ENCODE data around the gene TBC1D1. TPM values are rescaled to one million over a fixed set of nuclear protein-coding genes. Genes with fewer than 3 reads are reported as not detected.

Gene TBC1D1
- polyA plus RNA-seq, 1 donor from 2014 or later, result 23.2 TPM

DNA sequence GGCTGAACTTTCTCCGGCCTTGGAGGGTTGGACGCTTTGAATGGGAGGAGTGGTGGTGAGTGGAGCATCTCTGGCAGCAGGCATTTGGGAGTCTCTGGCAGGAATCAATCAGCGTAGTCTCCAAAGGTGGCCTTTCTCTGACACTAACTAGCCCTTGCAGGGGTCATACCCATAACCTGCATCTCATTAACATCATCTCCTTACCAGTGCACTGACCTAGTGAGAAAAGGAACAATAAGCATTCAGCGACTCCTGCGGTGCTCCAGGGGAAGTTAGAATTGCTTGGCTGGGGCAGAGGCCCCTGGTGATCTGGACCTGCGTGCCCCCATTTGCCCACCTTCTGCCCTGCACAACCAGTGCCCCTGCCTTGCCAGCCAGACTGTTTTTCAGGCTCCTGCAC is 231.2 kb downstream of the TBC1D1 start:
- Histone ChIP-seq H2AFZ (ENCODE audit: low read depth, low read length) (no peak overlapping the region), H3K4me3 (ENCODE audit: low read length) (no peak overlapping the region), H3K9me2 (ENCODE audit: insufficient read depth, low read length) (no peaks in the 10 kb centered on the region), H3K9ac (ENCODE audit: low read length) (no peak overlapping the region), H3F3A (ENCODE audit: insufficient read depth, low read length, poor library complexity, severe bottlenecking) (no peaks in the 10 kb centered on the region), H3K79me2 (replicated peaks; ENCODE audit: insufficient read depth, low read length) (no peaks in the 10 kb centered on the region), H3K4me2 (ENCODE audit: low read length) (no peak overlapping the region), H4K20me1 (ENCODE audit: insufficient read depth) (no peaks in the 10 kb centered on the region), H3K27ac (ENCODE audit: low read length) (no peak overlapping the region), H3K27me3 (ENCODE audit: insufficient read depth, low read depth, low read length) (no peaks in the 10 kb centered on the region), H3K9me3 (ENCODE audit: low read length) (no peaks in the 10 kb centered on the region), H3K36me3 (ENCODE audit: insufficient read depth, low read length) (no peaks in the 10 kb centered on the region)
- no peak for TF ChIP-seq EP300 (conservative IDR thresholded peaks at IDR 0.05; ENCODE audit: poor library complexity, severe bottlenecking)
- TF ChIP-seq TAF1 (IDR thresholded peaks at IDR 0.05; ENCODE audit: low read depth), result no peak
- TF ChIP-seq RAD21 (conservative IDR thresholded peaks at IDR 0.05), result no peak
- no peak for TF ChIP-seq POLR2AphosphoS5 (IDR thresholded peaks at IDR 0.05)
- no peak for TF ChIP-seq SMC3 (conservative IDR thresholded peaks at IDR 0.05; ENCODE audit: poor library complexity)
- TF ChIP-seq, protein P1, sequence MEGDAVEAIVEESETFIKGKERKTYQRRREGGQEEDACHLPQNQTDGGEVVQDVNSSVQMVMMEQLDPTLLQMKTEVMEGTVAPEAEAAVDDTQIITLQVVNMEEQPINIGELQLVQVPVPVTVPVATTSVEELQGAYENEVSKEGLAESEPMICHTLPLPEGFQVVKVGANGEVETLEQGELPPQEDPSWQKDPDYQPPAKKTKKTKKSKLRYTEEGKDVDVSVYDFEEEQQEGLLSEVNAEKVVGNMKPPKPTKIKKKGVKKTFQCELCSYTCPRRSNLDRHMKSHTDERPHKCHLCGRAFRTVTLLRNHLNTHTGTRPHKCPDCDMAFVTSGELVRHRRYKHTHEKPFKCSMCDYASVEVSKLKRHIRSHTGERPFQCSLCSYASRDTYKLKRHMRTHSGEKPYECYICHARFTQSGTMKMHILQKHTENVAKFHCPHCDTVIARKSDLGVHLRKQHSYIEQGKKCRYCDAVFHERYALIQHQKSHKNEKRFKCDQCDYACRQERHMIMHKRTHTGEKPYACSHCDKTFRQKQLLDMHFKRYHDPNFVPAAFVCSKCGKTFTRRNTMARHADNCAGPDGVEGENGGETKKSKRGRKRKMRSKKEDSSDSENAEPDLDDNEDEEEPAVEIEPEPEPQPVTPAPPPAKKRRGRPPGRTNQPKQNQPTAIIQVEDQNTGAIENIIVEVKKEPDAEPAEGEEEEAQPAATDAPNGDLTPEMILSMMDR (IDR thresholded peaks at IDR 0.05; ENCODE audit: poor library complexity, severe bottlenecking), result no peak
- TF ChIP-seq, protein P2, sequence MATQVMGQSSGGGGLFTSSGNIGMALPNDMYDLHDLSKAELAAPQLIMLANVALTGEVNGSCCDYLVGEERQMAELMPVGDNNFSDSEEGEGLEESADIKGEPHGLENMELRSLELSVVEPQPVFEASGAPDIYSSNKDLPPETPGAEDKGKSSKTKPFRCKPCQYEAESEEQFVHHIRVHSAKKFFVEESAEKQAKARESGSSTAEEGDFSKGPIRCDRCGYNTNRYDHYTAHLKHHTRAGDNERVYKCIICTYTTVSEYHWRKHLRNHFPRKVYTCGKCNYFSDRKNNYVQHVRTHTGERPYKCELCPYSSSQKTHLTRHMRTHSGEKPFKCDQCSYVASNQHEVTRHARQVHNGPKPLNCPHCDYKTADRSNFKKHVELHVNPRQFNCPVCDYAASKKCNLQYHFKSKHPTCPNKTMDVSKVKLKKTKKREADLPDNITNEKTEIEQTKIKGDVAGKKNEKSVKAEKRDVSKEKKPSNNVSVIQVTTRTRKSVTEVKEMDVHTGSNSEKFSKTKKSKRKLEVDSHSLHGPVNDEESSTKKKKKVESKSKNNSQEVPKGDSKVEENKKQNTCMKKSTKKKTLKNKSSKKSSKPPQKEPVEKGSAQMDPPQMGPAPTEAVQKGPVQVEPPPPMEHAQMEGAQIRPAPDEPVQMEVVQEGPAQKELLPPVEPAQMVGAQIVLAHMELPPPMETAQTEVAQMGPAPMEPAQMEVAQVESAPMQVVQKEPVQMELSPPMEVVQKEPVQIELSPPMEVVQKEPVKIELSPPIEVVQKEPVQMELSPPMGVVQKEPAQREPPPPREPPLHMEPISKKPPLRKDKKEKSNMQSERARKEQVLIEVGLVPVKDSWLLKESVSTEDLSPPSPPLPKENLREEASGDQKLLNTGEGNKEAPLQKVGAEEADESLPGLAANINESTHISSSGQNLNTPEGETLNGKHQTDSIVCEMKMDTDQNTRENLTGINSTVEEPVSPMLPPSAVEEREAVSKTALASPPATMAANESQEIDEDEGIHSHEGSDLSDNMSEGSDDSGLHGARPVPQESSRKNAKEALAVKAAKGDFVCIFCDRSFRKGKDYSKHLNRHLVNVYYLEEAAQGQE (IDR thresholded peaks at IDR 0.05; ENCODE audit: borderline replicate concordance), result no peak
- no peak for TF ChIP-seq EZH2 (IDR thresholded peaks at IDR 0.05; ENCODE audit: borderline replicate concordance, insufficient read depth, low read length, poor library complexity, severe bottlenecking)
- no peak for TF ChIP-seq MXI1 (conservative IDR thresholded peaks at IDR 0.05; ENCODE audit: poor library complexity, severe bottlenecking)

DNA sequence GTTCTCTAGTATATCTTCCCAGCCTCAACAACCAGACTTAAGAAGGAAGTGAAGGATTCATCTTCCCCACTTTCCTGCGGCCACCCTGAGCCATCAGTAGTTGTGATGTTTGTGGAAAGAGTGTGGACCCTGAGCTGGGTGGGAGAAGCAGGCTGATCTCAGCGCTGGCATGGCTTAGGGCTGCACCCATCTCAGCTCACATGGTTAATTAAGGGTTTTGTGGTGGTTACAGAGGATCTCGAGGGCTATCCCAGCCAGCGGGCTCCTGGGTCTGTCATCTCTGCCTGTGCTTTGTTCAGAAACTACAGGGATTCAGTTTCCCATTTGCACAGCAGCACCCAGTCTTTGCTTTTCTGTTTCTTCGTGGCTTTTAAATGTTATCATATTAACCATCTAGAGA is 232.7 kb downstream of the TBC1D1 start:
- TF ChIP-seq MXI1 (conservative IDR thresholded peaks at IDR 0.05; ENCODE audit: poor library complexity, severe bottlenecking) (no peak), RAD21 (conservative IDR thresholded peaks at IDR 0.05) (no peak), EP300 (conservative IDR thresholded peaks at IDR 0.05; ENCODE audit: poor library complexity, severe bottlenecking) (no peak), TAF1 (IDR thresholded peaks at IDR 0.05; ENCODE audit: low read depth) (no peak), SMC3 (conservative IDR thresholded peaks at IDR 0.05; ENCODE audit: poor library complexity) (no peak), POLR2AphosphoS5 (IDR thresholded peaks at IDR 0.05) (no peak)
- TF ChIP-seq, protein P1 (IDR thresholded peaks at IDR 0.05; ENCODE audit: poor library complexity, severe bottlenecking), result no peak
- TF ChIP-seq, protein P2 (IDR thresholded peaks at IDR 0.05; ENCODE audit: borderline replicate concordance), result no peak
- Histone ChIP-seq H3K4me2 (ENCODE audit: low read length) (no peak overlapping the region), H4K20me1 (ENCODE audit: insufficient read depth) (no peaks in the 10 kb centered on the region), H2AFZ (ENCODE audit: low read depth, low read length) (no peak overlapping the region), H3K79me2 (replicated peaks; ENCODE audit: insufficient read depth, low read length) (no peaks in the 10 kb centered on the region), H3K9ac (ENCODE audit: low read length) (no peak overlapping the region), H3F3A (ENCODE audit: insufficient read depth, low read length, poor library complexity, severe bottlenecking) (no peaks in the 10 kb centered on the region), H3K27me3 (ENCODE audit: insufficient read depth, low read depth, low read length) (no peaks in the 10 kb centered on the region), H3K9me3 (ENCODE audit: low read length) (no peaks in the 10 kb centered on the region), H3K27ac (ENCODE audit: low read length) (no peak overlapping the region), H3K36me3 (ENCODE audit: insufficient read depth, low read length) (no peaks in the 10 kb centered on the region), H3K9me2 (ENCODE audit: insufficient read depth, low read length) (no peaks in the 10 kb centered on the region), H3K4me3 (ENCODE audit: low read length) (no peak overlapping the region)

Measured in neural cell (in vitro differentiated cells).